Measurements from ENCODE around the gene ZNF879. TPM values are rescaled to one million over a fixed set of nuclear protein-coding genes. Genes with fewer than 3 reads are reported as not detected.

The ZNF879 gene
- total and polyA plus RNA-seq, 2 of the 13 experiments (the other 11 are each of a cell fraction or from before 2014, with no cell fraction given): 0.83 to 2.8 TPM

DNA sequence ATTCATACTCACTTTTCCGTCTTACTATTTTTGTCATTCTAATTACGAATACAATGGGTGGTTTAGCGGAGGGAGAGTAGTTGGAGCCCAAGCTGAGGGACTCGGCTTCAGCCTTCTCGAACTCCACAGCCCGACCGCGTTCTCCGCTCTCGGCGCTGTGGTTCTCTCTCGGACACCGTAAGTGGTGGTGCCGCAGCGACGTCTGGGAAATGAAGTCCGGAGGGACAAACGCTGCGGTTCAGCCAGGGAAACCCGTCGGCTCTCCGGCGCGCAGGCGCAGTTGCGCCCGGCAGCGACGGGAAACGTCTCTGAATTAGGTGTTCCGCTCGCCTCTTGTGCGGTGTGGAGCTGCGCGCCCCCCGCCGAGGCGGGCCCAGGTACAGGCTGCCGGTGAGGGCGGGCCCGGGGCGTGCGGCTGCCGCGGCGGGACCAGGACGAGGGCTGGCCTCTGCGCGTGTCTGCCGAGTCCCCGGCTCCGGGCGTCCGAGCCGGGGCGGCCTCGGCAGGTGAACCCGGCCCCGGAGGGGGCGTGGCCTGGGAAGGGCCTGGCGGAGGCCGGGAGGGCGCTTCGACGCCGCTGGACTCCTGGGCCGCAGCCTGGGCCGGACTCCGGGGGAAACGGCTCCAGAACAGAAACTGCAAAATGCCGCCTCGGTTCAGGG is at the start of gene ZNF879 (continued):
- TF ChIP-seq ZNF160 (CRISPR knock-in tag; IDR thresholded peaks at IDR 0.05): no peak
- no peak for TF ChIP-seq ZNF841 (CRISPR knock-in tag; IDR thresholded peaks at IDR 0.05; ENCODE audit: borderline replicate concordance)
- no peak for TF ChIP-seq ZNF3 (CRISPR knock-in tag; IDR thresholded peaks at IDR 0.05)
- TF ChIP-seq ZFP41 (CRISPR knock-in tag; IDR thresholded peaks at IDR 0.05; ENCODE audit: borderline replicate concordance): no peak
- no peak for TF ChIP-seq MBNL3 (CRISPR knock-in tag; conservative IDR thresholded peaks at IDR 0.05)
- TF ChIP-seq ZNF143 (CRISPR knock-in tag; IDR thresholded peaks at IDR 0.05): peak; percentile 98
- no peak for TF ChIP-seq ZNF30 (CRISPR knock-in tag; IDR thresholded peaks at IDR 0.05)
- no peak; the same call in 1 of the 2 replicates for TF ChIP-seq ZNF770 (CRISPR knock-in tag; IDR thresholded peaks at IDR 0.05)
- peak; percentile 24 to 27; a peak in 2 of 4 replicates for TF ChIP-seq POLR2A (IDR thresholded peaks at IDR 0.05; ENCODE audit: insufficient read depth in 1 of 2, low read depth in 2 of 2, low read length in 2 of 2)
- TF ChIP-seq ZNF839 (CRISPR knock-in tag; IDR thresholded peaks at IDR 0.05; ENCODE audit: borderline replicate concordance): no peak
- TF ChIP-seq, protein P1, sequence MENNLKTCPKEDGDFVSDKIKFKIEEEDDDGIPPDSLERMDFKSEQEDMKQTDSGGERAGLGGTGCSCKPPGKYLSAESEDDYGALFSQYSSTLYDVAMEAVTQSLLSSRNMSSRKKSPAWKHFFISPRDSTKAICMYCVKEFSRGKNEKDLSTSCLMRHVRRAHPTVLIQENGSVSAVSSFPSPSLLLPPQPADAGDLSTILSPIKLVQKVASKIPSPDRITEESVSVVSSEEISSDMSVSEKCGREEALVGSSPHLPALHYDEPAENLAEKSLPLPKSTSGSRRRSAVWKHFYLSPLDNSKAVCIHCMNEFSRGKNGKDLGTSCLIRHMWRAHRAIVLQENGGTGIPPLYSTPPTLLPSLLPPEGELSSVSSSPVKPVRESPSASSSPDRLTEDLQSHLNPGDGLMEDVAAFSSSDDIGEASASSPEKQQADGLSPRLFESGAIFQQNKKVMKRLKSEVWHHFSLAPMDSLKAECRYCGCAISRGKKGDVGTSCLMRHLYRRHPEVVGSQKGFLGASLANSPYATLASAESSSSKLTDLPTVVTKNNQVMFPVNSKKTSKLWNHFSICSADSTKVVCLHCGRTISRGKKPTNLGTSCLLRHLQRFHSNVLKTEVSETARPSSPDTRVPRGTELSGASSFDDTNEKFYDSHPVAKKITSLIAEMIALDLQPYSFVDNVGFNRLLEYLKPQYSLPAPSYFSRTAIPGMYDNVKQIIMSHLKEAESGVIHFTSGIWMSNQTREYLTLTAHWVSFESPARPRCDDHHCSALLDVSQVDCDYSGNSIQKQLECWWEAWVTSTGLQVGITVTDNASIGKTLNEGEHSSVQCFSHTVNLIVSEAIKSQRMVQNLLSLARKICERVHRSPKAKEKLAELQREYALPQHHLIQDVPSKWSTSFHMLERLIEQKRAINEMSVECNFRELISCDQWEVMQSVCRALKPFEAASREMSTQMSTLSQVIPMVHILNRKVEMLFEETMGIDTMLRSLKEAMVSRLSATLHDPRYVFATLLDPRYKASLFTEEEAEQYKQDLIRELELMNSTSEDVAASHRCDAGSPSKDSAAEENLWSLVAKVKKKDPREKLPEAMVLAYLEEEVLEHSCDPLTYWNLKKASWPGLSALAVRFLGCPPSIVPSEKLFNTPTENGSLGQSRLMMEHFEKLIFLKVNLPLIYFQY (CRISPR knock-in tag; IDR thresholded peaks at IDR 0.05; ENCODE audit: borderline replicate concordance): no peak
- TF ChIP-seq TEAD3 (CRISPR knock-in tag; optimal IDR thresholded peaks at IDR 0.05; ENCODE audit: borderline replicate concordance): peak; percentile 36
- TF ChIP-seq, protein P2, sequence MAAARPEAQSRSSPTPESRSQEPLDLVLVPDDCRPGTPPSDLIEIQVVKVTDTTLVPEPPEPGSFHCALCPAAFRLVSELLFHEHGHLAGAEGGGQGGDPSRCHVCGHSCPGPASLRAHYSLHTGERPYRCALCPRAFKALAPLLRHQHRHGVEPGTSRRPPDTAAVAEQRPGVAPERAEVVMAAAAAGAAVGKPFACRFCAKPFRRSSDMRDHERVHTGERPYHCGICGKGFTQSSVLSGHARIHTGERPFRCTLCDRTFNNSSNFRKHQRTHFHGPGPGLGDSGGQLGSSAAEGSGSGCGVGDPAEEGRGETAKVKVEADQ (CRISPR knock-in tag; IDR thresholded peaks at IDR 0.05; ENCODE audit: borderline replicate concordance): no peak
- TF ChIP-seq HINFP (CRISPR knock-in tag; IDR thresholded peaks at IDR 0.05; ENCODE audit: low read depth): no peak; the same call in 1 of the 2 replicates
- TF ChIP-seq ZMYM4 (CRISPR knock-in tag; IDR thresholded peaks at IDR 0.05): peak; percentile 21; the same call in 1 of the 2 replicates
- TF ChIP-seq, protein P3, sequence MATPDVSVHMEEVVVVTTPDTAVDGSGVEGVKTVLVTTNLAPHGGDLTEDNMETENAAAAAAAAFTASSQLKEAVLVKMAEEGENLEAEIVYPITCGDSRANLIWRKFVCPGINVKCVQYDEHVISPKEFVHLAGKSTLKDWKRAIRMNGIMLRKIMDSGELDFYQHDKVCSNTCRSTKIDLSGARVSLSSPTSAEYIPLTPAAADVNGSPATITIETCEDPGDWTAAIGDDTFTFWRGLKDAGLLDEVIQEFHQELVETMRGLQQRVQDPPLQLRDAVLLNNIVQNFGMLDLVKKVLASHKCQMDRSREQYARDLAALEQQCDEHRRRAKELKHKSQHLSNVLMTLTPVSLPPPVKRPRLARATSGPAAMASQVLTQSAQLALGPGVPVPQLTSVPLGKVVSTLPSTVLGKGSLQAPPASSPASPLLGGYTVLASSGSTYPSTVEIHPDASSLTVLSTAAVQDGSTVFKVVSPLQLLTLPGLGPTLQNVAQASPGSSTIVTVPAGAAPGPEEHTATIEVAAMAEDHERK (CRISPR knock-in tag; IDR thresholded peaks at IDR 0.05; ENCODE audit: low read depth): no peak
